Endothelial cell of umbilical vein (primary cell): Measurements from ENCODE around the gene ZMIZ1.

Experiments used
- CTCF ChIP-seq, 2 donors: IDR thresholded peaks; 1 replicate in 1 of 2; 2 replicates in 1 of 2; pipeline ENCODE4 v1.5.1; 2011; ENCODE audit warnings: low read length in 2 of 2, mild to moderate bottlenecking in 2 of 2, moderate library complexity in 2 of 2, control low read depth in 1 of 2, inconsistent platforms in 1 of 2, low read depth in 1 of 2; ENCODE audit not compliant: insufficient read depth in 1 of 2; ENCODE audit errors: extremely low read depth in 1 of 2
- EZH2 ChIP-seq: IDR thresholded peaks from 2 replicates; pipeline ENCODE4 v1.6.1; 2012; ENCODE audit warnings: borderline replicate concordance, low read depth, mild to moderate bottlenecking, moderate library complexity, low read length, inconsistent platforms; ENCODE audit not compliant: severe bottlenecking
- FOS ChIP-seq: IDR thresholded peaks from 2 replicates; pipeline ENCODE4 v1.6.1; 2011; ENCODE audit warnings: mild to moderate bottlenecking, low read length, moderate library complexity, borderline replicate concordance; ENCODE audit not compliant: insufficient read depth
- JUN ChIP-seq: IDR thresholded peaks from 2 replicates; pipeline ENCODE4 v1.6.1; 2011; ENCODE audit warnings: borderline replicate concordance, low read depth; ENCODE audit not compliant: insufficient read length, insufficient read depth
- MYC ChIP-seq: IDR thresholded peaks from one replicate; pipeline ENCODE4 v1.6.1; 2011; ENCODE audit warnings: mild to moderate bottlenecking, low read depth, low read length
- POLR2A ChIP-seq: IDR thresholded peaks from 2 replicates; pipeline ENCODE4 v1.6.1; 2012; ENCODE audit warnings: low read depth, mild to moderate bottlenecking, control low read depth, low read length
- POLR2AphosphoS5 ChIP-seq: IDR thresholded peaks from 2 replicates; pipeline ENCODE4 v1.6.1; 2012; ENCODE audit warnings: low read depth, mild to moderate bottlenecking, control low read depth, low read length, moderate library complexity; ENCODE audit not compliant: insufficient read depth

GRCh38 chr10:79326361-79327089 is 257.8 kb downstream of the ZMIZ1 start:
- TF ChIP-seq CTCF (IDR thresholded peaks at IDR 0.05; ENCODE audit: extremely low read depth in 1 of 2, insufficient read depth in 1 of 2, low read depth in 1 of 2, low read length in 2 of 2) (no peak), POLR2A (no peak), JUN (no peak), MYC (no peak), POLR2AphosphoS5 (no peak), EZH2 (no peak), FOS (no peak)
